Stimulated activated CD8-positive, alpha-beta memory T cell treated with anti-CD3 and anti-CD28 coated beads, Interleukin-15, amount 100 ng/mL, for 24 hours (primary cell): ENCODE data around the gene REPIN1.

Experiments used
- DNase-seq: peaks from one replicate; pipeline ENCODE4 v3.0.0-alpha.2; 2020; ENCODE audit warnings: low read depth

Gene REPIN1

DNA sequence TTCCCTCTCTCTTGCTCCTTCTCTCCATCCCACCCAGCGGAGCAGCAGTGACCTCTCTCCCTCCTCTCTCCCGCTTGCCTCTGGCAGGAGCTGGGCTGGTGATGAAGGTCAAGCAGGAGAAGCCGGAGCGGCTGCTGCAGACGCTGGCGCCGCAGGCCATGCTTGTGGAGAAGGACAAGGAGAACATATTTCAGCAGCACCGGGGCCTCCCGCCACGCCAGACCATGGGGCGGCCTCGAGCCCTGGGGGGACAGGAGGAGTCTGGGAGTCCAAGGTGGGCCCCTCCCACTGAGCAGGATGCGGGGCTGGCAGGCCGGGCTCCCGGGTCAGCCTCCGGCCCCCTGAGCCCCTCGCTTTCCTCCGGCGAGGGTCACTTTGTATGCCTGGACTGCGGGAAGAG, 27.8 kb downstream of the REPIN1 start:
- DNase-seq = no peak

DNA sequence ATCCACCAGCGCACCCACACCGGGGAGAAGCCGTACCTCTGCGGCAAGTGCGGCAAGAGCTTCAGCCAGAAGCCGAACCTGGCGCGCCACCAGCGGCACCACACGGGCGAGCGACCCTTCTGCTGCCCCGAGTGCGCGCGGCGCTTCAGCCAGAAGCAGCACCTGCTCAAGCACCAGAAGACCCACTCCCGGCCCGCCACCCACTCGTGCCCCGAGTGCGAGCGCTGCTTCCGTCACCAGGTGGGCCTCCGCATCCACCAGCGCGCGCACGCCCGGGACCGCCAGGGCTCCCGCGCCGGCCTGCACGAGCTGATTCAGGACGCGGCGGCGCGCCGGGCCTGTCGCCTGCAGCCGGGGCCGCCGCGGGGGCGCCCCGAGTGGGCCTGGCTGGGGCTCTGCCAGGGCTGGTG, 28.2 kb downstream of the REPIN1 start:
- DNase-seq = no peak

DNA sequence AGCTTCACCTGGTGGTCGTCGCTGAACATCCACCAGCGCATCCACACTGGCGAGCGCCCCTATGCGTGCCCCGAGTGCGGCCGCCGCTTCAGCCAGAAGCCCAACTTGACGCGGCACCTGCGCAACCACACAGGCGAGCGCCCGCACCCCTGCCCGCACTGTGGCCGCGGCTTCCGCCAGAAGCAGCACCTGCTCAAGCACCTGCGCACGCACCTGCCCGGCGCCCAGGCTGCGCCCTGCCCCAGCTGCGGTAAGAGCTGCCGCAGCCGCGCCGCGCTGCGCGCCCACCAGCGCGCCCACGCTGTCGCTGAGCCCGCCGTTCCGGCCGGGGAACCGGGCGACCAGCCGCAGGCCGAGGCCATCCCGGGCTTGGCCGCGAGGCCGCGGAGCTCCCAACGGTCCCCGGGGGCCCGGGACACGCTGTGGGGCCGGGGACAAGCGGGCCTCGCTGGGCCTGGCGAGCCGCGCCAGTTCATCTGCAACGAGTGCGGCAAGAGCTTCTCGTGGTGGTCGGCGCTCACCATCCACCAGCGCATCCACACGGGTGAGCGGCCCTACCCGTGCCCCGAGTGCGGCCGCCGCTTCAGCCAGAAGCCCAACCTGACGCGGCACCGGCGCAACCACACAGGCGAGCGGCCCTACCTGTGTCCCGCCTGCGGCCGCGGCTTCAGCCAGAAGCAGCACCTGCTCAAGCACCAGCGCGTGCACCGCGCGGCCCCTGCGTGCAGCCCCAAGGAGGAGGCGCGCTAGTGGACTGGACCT, 28.9 kb downstream of the REPIN1 start:
- DNase-seq = no peak

DNA sequence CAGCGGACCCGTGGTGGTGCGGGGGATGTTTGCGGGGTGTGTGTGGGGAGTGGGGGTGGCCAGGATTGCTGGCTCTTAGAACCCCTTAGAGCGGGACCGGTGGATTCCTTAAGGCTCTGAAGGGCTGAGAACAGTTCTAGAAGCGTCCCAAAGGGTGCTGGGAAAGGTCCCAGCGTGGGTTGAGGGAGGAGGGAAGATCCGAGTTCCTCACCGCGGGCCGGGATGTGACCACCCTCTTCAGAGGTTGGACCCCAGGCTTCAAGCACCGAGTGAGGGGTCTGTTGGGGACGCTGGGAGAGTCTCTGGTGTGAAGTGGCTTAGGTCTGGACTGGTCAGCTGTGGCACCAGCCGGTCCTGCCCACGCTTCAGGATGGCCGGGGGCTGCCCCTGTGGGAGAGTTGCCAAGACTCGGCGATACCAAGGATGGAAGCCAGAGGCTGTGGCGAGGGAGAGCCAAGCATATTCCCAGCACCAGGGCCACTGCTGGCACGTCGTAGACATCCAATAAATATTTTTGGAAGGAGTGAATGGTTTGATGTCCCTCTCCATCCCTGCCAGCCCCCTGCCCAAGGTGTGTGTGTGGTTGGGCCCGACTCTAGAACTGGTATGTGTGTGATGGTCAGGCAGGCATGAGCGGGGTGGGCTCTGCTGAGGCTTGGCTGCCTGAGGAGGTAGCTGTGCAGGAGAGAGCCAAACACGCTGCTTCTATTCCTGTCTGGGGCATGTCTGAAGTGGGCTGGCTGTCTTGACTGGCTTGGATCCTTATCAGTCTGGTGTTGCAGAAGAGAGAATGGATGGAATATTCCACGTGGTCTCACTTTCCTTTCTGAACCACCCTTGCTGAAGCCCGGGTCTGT, 29.7 kb downstream of the REPIN1 start:
- DNase-seq = no peak

DNA sequence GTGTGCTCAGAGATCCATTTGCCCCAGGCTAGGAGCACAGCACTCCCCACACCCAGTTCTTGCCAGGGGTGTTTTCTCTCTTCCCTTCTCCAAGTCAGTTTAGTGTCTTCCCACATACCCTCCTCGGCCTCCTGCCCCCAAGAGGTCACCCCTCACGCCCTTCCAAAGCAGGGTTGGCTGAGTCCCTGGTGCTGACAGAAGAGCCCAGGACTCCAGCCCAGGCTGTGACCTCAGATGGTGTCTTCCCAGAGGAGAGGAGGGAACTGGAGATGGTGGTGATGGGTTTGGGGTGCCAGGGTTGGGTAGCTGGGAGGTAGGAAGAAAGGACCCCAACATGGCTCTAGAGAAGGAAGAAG, 30.3 kb downstream of the REPIN1 start:
- no peak for DNase-seq

DNA sequence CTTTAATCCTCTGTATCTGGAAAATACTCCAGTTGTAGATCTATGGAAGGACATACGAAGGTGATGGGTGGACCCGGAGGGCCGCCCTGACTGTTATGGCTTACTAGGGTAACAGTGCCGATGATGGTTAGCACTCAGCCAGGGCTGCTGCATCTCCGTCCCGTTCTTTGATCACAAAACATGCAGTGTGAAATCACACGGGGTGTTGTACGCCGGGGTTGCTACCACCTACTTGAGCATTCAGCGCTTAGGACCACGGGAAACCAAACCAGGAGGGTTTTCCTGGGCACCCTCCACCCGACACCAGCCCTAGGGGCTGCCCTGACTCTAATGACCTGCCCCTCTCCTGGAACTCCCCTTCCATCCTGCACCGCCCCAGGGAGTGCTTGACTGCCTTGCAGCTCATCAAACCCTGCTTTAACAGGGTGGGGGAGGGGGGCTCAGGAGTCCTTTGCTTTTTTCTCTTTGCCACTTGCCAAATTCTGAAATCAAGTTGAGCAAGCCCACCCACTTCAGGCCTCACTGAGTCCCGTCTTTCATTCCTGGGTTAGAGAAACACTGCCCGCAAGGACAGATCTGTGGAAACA, 30.9 kb downstream of the REPIN1 start:
- DNase-seq = no peak

DNA sequence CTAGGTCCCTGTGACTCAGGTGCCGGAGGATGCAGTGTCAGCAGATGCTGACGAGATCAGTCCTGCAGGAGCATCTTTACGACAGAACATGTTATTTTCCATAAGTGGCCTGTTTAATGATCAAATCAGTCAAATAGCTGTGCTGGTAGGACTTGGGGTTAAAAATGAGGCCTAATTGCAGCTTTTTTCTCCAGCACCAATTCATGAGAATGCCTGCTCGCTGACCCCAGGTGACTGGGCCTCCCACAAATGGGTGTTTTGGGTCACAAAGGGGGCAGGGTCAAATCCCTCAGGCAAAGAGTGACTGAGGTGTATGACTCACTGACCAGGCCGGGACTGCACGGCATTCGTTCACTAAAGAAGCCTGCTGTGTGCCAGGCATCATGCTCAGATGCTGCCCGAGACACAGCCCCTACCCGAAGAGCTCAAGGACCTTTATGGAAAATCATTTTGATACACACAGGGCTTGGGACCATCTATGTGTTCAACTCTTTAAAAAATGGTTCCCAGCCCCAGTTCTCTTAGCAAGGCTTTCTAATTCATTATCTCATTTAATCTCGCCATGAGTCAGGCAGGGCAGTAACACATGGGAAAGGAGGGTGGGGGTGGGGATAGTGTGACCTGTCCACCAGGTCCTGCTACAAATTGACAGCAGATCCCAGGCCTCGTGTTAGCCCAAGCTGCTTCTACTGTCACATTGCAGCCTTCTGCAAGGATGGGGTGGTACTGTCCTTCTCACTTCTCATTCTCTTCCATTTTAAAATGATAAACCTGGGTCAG, 31.6 kb downstream of the REPIN1 start:
- DNase-seq = no peak

DNA sequence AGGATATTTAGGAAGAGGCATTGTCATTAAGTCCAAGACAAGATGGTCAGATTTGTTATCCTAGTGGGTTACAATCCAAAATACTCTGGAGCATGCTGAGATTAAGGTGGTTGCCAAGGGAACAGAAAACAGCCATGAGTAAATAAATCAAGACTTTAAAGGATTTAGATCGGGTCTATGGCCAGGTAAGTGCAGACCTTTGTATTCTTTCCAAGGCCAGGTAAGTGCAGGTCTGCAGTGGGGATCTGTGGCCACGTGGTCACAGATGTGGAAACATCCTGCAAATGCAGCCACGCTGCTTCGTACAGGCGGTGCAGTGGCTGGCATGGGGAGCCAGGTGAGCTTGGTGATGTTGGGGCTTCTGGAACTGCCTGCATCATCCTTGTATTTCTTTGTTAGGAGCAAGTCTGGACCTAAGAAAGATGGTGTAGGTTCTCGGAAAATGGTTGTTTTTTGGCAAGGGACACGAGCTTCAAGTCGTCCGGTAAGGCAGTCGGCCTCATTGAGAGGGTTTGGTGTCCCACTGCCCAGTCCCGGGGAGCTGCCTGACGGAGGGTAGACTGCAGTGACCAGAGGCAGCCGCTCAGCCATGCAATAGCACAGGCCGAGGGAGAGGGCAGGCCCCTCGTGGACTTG, 32.3 kb downstream of the REPIN1 start:
- DNase-seq = no peak

DNA sequence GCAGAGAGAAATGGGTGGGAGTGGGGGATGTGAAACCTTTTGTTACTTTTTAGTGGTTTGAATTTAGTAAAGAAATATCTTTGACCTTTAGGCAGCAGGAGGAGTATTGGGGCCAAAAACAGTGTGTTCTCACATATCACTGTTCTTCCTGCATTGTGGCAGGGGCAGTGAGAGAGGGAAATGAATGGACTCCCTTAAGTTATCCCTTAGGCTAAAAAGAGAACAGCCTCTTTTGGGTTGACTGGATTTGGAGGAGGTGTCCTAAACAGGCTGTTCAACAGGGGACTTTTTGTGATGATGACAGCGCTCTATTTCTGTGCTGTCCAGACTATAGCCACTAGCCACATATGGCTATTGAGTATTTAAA, 32.8 kb downstream of the REPIN1 start:
- DNase-seq = no peak

DNA sequence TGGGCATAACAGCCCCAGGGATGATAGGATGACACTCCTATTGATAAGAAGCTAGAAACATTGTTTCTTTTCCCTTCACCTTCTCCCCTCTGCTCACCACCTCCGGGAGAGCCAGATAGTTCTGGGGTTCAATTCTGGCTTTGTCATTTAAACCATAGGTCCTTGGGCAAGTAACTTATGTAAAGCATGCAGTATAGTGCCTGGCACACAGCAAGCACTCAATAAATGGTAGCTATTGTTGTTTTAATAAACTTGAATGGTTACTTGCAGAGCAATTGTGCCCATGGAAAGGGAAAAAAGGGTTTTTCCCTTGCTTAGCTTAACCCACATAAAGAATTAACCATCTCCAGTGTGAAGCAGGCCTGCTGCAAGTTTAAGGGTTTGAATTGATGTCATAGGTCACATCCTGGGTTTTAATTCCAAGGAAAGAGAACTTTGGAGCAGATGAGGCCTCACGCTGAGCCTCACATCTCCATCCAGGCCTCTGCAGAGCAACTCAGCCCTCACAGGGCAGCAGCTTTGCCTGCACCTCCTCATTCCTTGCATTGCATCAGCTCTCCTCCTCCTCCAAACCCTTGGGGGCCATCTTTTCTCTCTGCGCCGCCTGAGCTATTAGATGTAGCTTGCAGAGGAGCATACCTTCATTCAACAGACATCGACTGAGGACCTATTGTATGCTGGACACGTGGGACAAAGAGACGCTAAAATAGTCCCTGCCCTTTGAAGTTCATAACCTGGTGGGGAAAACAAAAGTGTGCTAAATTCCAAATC, 33.4 kb downstream of the REPIN1 start:
- no peak for DNase-seq

DNA sequence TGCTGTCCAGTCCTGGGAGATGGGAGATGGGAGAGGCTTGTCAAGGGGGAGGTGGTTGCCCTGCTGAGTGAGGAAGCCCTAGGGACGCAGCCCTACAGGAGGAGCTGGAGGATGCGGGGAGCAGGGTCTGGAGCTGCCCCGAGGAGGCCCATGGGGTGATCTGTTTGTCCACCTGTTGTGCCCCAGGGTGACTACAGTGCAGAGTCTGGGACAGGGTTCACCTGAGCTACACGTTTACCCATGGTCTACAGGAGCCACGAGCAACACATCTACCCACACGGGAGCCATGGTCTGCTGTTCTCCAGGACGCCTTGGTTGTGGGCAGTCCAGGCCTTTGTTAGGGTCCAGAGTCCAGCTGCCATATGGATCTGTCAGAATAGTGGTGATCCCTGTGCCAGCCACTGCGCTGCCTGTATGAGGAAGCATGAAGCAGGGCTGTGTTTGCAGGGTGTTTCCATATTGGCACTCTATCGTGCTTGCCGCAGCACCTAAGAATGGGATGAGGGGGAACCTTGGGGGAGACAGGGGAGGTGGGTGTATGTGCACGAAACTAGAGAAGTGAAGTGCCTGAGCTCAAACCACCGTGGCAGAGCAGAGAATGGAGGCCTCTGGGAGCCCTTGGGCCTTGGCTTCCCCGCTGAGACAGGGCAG, 34.2 kb downstream of the REPIN1 start:
- DNase-seq = no peak

DNA sequence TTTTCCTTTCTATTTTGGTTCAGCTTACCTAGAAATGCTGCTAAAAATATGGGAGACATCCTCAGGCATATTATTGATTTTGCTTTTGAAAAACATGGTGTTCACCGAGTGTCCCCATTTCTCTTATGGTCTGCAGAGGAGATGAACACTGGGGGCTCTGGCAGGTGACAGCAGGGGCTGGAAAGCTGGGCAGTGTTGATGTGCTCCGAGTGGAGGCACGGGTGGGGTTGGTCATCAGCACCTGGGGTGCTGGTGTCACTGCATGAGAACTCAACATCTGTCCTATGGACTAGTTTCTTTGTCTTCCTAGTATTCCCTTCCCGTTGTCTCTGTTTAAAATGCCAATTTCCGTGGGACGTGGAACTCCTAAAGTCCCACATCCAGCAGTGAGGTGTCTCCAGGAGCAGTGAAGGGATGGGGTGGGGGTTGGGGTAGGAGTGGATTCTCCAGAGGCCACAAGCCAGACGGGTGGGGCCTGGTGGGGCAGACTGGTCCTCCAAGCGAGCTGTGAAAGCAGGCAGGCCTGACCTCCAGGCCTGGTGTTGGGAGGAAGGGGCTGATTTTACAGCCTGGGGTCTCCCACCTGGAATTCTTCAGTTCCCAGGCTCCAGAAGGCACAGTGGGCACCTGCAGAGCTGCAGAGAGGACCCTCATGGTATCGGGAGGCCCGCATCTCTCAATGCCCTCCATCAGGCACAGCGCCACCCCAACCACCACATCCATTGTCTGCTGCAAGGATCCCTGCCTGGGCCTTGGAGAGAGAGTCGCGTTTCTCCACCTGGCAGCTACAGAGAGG, 35.0 kb downstream of the REPIN1 start:
- DNase-seq = no peak

DNA sequence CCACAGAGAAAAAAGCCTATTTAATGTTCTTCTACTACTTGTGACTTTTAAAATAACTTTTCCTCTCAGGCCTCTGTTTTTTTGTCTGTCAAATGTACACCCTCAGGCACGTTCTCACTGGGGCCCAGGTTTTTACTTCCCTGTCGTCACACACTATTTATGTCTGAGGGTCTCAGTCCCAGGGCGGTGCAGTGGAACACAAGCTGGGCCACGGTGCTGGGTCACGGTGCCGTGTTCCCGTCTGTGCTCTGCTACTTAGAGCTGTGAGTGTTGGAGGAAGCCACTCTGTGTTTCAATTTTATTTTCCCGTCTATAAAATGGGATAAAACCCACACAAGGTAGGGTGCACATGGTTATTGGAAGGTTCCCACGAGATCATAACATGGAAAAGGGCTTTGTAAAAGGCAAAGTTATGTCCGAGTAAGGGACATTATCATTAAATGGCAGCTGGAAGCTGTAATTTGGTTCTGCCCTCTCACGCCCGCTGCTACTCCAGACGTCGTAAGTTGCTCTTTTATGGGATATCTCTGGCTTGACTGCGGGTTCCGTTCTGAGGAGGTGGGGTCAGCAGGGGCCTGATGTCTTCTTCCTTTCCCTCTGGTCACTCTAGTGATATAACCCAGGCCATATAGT, 35.7 kb downstream of the REPIN1 start:
- DNase-seq = no peak

DNA sequence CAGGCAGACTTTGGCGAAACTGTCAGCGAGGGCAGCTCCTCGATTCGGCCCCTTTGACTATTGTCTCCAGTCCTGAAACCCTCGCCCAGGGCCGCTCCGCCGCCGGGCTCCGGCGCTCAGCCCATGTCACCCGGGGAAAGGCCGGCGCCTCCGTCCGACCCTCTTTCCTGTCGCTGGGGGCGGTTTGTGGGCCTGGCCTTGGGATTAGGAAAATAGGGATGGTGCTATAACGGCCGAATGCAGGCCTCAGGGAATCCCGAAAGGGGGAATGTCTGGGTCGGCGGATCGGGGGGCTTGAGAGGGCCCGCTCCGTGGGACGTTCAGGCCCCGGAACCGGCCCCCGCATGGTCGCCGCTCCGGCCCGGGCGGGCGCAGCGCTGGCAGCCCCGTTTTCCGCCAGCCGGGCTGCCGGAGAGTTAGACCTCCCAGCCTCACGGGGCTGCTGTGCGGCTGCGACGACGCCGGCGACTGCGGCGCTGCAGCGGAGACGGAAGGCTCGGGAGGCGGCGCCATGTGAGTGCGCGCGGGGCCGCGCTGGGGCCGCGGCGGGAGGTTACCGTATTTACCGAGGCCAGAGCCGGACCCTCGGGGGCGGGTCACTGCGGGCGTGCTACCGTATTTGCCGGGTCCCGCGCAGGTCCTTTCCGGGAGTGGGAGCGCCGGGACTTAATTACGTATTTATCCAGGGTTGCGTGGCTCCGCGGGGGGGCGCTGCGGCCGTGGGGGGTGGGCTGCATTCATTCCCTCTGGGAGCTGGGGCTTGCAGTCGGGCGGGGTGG, 36.4 kb downstream of the REPIN1 start:
- DNase-seq = peak; percentile 55

DNA sequence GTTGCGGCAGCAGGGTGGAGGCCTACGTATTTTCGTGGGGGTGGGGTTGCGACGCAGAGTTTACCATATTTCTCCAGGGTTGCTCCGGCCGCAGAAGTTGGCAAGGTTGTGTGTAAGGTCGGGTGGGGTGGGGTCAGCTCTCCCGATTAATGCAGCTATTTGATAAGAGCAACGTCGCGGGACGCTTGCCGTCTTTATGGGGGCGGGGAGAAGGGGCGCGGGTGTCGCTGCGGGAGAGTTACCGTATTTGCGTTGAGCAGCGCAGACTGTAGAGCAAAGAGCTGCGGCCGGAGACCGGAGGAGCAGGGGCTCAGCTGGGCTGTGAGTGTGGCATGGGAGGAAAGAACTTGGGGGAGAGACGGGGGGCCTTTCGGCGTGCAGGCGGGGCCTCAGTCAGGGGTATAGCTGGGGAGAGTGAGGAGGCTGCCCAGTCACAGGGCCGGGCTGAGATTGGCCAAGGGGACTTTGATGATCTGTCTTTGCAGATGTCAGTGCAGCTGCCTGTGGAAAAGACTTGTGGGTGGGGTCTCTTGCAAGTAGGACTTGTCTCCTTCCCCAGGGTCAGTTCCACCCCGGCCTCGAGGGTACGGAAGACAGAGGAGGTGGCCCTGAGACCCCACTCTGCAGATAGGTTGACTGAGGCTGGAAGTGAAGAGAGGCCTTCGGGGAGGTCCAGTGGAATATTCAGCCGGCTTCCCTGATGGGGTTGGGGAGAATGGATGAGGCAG, 37.1 kb downstream of the REPIN1 start:
- DNase-seq = no peak

DNA sequence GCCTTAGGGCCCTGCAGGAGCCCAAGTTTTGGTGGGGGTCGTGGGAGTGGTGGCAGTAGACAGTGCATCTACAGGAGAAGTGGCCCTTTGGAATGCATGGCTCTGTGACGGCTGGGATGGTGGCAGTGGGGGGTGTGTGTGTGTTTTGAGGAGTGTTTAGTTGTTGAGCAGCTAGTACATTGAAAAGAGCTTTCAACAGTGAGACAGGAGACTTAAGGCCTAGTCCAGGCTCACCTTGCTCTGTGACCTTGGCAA, 37.6 kb downstream of the REPIN1 start:
- no peak for DNase-seq

DNA sequence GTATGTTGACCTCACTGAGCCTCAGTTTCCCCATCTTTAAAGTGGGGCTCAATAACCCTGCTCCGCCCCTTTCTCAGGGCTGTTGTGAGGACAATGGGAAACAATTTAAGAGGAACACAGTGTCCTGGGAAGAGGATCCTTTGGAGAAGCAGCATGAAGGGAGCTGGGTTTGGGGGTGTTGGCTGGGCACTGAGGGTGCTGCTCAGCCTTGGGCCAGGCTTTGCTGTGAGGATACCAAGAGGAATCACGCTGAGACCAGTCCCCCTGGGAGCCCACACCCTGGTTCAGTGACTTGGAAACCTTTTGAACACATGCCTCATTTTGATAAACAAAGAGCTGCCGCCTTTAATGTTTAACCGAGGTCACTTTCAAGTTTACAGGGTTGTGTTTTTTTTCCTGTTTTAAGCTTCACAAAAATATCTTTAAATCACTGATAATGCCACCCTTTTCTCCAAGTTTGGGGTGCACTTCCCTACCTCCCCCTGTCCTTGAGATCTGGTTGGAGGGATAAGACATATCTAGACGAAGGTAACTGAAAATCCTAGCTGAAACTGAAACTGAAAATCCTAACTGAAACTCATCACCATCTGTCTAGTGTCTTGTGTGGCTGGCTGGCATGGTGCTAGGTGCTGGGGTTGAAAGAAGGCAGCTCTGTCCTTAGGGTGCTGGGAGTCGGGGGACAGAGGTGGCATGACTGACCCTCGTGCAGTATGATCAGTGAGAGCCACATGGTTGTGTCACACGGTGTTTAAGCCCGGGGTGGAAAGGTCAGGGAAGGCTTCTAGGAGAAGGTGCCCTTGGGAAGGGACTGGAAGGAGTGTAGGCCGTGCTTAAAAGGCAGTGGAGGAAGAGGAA, 38.2 kb downstream of the REPIN1 start:
- no peak for DNase-seq
